NCI-H128 (cell line): ENCODE results near the gene EFNA2.
A peak's percentile ranks its signal among the peaks of the same experiment; 100 is the strongest.

Experiments
- DNase-seq: peaks from one replicate; lab custom pipeline; 2025; ENCODE audit not compliant: unreplicated experiment; lab: John Stamatoyannopoulos, UW

EFNA2 gene

GRCh38 chr19:1248786-1249297 is 36.8 kb upstream of the EFNA2 start:
- DNase-seq, result peak; percentile 42

GRCh38 chr19:1249298-1249989 is 36.2 kb upstream of the EFNA2 start:
- peak; percentile 90 for DNase-seq

DNA sequence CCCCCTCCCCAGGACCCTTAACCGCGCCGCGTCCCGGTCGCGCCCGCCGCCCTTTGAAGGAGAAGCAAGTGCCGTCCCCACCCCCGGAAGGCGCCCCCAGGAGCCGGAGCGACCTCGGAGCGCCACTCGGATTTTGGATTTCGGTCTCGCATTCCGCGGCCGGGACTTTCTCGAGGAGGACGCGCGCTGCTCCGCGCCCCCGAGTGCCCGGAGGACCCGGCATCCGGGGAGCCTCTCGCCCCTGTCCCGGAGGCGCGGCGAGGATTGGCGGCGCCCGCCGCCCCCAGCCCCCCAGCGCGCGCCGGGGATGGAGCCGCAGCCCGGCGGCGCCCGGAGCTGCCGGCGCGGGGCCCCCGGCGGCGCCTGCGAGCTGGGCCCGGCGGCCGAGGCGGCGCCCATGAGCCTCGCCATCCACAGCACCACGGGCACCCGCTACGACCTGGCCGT is 35.7 kb upstream of the EFNA2 start:
- no peak for DNase-seq

GRCh38 chr19:1250437-1251260 is 35.0 kb upstream of the EFNA2 start:
- DNase-seq, result no peak

DNA sequence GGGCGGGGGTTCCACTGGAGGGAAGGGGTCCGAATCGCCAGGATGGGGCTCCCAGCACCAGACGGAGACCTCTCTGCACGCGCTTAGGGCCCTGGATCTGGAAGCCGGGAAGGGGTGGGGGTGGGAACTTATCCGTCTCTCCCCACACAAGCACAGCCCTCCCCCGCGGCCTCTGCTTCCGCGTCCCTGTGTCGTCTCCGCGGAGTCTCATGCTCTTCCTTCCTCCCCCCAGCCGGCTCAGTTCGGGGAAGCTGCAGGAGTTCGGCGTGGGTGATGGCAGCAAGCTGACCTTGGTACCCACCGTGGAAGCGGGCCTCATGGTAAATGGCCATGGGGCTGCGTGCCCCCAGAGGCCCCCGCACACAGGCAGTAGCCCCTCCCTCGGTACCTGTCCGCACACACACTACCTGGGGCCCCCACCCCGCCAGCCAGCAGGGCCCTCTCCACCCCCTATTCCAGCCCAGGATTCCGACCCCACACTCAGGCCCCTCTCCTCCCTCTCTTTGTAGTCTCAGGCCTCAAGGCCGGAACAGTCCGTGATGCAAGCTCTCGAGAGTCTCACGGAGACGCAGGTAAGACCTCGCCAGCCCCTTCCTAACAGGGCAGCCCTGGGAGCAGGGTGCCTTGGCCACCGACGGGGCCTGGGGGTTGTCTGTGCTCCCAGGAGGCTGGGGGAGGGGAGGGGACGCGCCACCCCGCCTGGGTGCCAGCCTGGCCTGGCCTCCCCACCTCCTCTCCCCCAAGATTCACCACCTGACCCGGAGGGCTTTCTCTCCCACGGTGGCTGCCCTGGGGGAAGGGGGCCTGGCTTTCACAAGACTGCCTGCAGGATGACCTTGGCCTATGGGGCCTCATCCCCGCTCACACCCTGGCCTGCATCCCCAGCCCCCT is 34.1 kb upstream of the EFNA2 start:
- DNase-seq, result no peak

DNA sequence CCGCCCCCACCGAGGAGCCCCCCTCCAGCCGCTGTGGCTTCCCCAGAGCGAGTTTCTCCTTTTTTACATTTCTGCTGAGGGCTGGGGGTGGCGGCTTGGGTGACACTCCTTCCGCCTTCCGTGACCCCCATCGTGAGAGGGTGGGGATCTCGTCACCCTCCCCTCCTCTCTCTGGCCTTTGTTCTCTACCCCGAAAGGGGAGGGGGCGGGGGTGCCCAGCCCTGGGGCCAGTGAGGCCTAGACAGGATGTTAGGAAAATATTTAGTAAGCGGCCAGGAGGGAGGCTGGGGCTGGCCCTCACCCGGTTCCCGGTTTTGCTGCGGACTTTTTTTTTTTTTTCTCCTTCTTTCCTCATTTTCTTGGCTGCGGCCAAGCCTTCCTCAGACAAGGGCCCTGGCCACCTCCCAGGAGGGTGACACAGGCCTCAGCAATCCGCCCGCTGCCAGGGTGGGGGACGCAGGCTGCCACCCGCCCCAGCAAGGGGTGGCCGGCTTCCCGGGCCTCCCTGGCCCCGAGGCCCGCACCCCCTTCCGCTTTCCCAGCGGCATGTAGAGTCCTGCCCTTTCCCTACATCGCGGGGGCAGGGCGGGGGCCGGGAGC is 33.4 kb upstream of the EFNA2 start:
- no peak for DNase-seq

- DNase-seq, result no peak
Measured at GRCh38 chr19:1252821-1253513, 32.7 kb upstream of the EFNA2 start.

- no peak for DNase-seq
Measured at GRCh38 chr19:1253514-1254080, 32.1 kb upstream of the EFNA2 start.

GRCh38 chr19:1254081-1254527 is 31.6 kb upstream of the EFNA2 start:
- no peak for DNase-seq

DNA sequence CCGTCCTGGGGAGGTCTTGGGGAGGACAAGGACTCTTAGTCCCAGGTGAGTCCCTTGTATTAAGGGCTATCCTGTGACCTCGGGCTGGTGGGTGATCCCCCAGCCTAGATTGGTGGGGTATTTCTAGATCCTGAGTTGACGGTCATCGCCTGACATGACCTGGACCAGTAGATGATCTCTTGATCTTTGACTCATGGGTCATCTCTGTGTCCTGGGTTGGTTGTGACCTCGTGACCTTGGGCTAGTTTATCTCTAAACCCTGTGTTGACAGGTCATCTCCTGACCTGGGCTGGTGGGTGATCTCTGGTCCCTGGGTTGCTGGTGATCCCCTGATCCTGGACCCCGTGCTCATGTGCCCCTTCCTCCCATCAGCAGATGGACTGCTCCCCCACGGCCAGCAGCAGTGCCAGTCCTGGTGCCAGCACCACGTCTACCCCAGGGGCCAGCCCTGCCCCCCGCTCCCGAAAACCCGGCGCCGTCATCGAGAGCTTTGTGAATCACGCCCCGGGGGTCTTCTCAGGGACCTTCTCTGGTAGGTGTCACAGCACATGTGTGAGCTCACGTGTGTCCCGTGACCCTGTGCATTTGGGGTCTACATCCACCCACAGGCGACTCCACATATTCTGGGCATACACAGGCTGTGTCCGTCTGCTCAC is 31.0 kb upstream of the EFNA2 start:
- DNase-seq, result no peak

DNA sequence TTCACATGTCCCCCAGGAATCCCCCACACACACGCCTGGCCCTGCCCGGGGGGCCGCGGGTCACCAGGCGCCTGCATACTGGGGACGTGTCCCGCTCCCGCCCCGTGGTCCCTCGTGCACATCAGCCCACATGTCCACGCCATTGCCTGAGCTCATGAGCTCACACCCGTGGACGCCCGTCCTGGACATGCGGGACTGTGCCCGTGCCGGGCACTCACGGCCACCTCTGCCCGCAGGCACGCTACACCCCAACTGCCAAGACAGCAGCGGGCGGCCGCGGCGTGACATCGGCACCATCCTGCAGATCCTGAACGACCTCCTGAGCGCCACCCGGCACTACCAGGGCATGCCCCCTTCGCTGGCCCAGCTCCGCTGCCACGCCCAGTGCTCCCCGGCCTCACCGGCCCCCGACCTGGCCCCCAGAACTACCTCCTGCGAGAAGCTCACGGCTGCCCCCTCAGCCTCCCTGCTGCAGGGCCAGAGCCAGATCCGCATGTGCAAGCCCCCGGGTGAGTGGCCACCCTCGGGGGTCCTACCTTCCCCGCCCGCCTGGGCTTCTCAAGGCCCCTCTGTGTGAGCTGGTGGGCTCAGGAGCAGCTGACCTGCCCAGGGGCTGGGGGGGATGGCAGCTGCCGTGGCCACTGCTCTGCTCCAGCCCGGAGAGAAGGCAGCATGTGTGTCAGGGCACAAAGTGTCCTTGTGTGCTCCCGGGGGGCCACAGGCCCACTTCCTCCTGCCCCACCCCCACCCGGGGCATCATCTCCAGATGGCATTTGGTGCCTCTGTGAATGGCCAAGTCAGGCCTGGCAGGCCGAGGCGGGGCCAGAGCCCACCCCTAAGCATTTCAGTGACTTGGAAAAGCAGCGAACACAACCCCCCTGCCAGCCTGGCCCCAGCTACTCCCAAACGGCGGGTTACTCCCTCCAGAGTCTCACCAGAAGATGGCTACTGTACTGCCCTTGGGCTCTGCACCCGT is 30.2 kb upstream of the EFNA2 start:
- DNase-seq, result no peak

GRCh38 chr19:1256646-1257474 is 28.8 kb upstream of the EFNA2 start:
- no peak for DNase-seq

DNA sequence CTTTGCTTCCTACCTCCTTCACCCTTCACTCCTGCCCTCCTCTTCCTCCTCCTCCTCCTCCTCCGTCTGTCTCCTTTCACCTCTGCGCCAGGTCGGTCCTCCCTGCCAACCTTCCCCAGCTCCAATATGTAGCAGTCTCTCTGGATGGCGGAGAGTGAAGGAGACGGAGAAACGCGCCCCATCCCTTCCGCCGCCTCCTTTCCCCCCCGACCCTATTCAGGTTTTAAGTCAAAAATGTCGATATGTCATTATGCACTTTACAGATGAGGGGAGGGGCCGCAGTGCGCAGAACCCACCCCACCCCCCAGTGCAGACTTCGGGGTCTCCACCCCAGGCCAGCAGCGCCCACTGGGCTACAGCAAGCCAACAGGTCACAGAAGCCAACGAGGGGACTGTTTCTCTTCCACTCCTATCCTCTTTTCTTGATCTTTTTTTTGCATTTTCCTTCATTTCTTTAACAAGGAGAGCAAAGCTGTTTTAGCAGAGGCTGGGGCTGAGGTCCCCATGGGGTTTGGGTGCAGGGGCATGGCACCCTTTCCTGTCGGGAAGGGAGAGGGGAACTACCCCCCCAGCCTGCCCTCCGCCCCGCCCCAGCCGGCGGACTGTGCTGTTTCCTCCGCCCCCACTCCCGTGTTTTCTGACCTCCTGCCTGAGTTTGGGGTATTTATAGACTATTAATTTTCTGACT is 28.1 kb upstream of the EFNA2 start:
- DNase-seq, result no peak

DNA sequence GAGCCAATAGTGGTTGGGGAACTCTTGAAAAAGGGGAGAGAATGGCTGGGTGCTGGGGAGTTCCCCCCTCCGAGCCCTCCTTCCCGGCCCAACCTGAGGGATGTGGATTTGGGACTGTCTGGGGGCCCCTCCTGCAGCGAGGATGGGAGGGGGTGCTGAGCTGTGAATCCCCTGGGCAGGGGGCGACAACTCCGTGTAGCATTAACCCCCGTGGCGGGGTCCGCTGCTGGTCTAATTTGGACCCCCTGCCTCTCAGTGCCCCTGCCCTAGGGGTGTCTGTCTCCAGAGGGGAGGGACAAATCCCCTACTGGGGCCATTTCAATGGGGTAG is 27.5 kb upstream of the EFNA2 start:
- DNase-seq, result no peak

DNA sequence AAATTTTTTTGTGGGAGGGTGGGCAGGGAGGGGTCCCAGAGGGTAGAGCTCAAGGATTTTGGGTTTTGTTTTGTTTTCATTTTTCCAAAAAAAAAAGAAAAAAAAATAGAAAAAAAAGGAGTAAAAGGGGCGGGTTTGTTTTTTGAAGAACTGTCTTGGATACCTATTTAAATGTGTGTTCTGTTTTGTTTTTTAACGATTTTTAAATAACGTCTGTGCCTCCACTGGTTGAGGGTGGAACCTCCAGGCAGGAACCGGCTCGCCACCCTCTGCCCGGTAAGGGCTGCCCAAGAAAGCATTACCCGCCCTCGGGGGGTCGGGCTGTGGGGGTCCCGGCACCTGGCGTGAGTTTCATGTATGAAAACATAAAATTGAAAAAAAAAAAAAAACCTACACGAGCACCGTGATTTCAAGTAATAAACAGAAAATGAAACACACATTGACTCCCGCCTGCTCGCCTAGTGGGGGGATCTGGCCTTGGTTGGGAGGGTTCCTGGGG is 26.9 kb upstream of the EFNA2 start:
- DNase-seq, result no peak

- no peak for DNase-seq
Measured at GRCh38 chr19:1259206-1259875, 26.3 kb upstream of the EFNA2 start.
